ENCODE data around the gene GPR39.

Gene GPR39

DNA sequence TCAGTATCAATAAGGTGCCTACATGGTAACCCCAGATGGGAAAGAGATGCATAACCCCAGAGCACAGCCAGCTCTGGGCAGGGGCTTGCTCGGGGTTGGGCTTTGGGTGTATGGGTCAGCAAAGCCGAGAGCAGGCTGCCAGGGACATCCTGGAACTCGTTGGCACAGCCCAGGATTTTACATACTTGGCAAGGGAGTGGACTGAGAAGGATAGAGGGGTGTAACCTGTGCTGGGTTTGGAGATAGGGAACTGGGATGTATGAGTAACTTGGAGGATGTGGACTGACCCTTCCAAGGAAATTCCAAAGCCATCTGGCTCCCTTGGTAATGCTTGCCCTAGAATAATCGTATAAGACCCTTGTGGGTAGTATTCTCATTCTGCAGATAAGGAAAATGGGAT, 44.2 kb downstream of the GPR39 start:
- ATAC-seq: peak; percentile 18; the same call in 1 of the 3 replicates
- TF ChIP-seq, protein P1, sequence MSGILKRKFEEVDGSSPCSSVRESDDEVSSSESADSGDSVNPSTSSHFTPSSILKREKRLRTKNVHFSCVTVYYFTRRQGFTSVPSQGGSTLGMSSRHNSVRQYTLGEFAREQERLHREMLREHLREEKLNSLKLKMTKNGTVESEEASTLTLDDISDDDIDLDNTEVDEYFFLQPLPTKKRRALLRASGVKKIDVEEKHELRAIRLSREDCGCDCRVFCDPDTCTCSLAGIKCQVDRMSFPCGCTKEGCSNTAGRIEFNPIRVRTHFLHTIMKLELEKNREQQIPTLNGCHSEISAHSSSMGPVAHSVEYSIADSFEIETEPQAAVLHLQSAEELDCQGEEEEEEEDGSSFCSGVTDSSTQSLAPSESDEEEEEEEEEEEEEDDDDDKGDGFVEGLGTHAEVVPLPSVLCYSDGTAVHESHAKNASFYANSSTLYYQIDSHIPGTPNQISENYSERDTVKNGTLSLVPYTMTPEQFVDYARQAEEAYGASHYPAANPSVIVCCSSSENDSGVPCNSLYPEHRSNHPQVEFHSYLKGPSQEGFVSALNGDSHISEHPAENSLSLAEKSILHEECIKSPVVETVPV (CRISPR knock-in tag; IDR thresholded peaks at IDR 0.05): no peak
- TF ChIP-seq OSR1 (CRISPR knock-in tag; IDR thresholded peaks at IDR 0.05) (no peak), ZNF565 (CRISPR knock-in tag; conservative IDR thresholded peaks at IDR 0.05; ENCODE audit: low read depth) (no peak), TCF4 (CRISPR knock-in tag; IDR thresholded peaks at IDR 0.05; ENCODE audit: borderline replicate concordance) (no peak), ZNF8 (CRISPR knock-in tag; IDR thresholded peaks at IDR 0.05) (no peak), TOX (CRISPR knock-in tag; IDR thresholded peaks at IDR 0.05; ENCODE audit: borderline replicate concordance) (no peak), ARNTL (CRISPR knock-in tag; IDR thresholded peaks at IDR 0.05; ENCODE audit: borderline replicate concordance, low read depth) (no peak), GLIS3 (CRISPR knock-in tag; IDR thresholded peaks at IDR 0.05) (no peak), ZFP30 (CRISPR knock-in tag; IDR thresholded peaks at IDR 0.05) (no peak), ESRRG (CRISPR knock-in tag; IDR thresholded peaks at IDR 0.05) (no peak), CSDC2 (CRISPR knock-in tag; IDR thresholded peaks at IDR 0.05) (no peak), ZNF70 (CRISPR knock-in tag; IDR thresholded peaks at IDR 0.05) (no peak), ZFP3 (CRISPR knock-in tag; IDR thresholded peaks at IDR 0.05) (no peak), SNAI2 (CRISPR knock-in tag; IDR thresholded peaks at IDR 0.05) (no peak), ZC3H10 (CRISPR knock-in tag; IDR thresholded peaks at IDR 0.05) (no peak), BACH2 (CRISPR knock-in tag; IDR thresholded peaks at IDR 0.05; ENCODE audit: borderline replicate concordance) (no peak), PPARA (CRISPR knock-in tag; IDR thresholded peaks at IDR 0.05; ENCODE audit: borderline replicate concordance) (no peak)
- TF ChIP-seq, protein P2, sequence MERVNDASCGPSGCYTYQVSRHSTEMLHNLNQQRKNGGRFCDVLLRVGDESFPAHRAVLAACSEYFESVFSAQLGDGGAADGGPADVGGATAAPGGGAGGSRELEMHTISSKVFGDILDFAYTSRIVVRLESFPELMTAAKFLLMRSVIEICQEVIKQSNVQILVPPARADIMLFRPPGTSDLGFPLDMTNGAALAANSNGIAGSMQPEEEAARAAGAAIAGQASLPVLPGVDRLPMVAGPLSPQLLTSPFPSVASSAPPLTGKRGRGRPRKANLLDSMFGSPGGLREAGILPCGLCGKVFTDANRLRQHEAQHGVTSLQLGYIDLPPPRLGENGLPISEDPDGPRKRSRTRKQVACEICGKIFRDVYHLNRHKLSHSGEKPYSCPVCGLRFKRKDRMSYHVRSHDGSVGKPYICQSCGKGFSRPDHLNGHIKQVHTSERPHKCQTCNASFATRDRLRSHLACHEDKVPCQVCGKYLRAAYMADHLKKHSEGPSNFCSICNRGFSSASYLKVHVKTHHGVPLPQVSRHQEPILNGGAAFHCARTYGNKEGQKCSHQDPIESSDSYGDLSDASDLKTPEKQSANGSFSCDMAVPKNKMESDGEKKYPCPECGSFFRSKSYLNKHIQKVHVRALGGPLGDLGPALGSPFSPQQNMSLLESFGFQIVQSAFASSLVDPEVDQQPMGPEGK (CRISPR knock-in tag; IDR thresholded peaks at IDR 0.05; ENCODE audit: borderline replicate concordance): no peak
- TF ChIP-seq, protein P3, sequence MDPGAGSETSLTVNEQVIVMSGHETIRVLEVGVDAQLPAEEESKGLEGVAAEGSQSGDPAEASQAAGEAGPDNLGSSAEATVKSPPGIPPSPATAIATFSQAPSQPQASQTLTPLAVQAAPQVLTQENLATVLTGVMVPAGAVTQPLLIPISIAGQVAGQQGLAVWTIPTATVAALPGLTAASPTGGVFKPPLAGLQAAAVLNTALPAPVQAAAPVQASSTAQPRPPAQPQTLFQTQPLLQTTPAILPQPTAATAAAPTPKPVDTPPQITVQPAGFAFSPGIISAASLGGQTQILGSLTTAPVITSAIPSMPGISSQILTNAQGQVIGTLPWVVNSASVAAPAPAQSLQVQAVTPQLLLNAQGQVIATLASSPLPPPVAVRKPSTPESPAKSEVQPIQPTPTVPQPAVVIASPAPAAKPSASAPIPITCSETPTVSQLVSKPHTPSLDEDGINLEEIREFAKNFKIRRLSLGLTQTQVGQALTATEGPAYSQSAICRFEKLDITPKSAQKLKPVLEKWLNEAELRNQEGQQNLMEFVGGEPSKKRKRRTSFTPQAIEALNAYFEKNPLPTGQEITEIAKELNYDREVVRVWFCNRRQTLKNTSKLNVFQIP (CRISPR knock-in tag; IDR thresholded peaks at IDR 0.05; ENCODE audit: borderline replicate concordance, low read depth): no peak
- TF ChIP-seq, protein P4, sequence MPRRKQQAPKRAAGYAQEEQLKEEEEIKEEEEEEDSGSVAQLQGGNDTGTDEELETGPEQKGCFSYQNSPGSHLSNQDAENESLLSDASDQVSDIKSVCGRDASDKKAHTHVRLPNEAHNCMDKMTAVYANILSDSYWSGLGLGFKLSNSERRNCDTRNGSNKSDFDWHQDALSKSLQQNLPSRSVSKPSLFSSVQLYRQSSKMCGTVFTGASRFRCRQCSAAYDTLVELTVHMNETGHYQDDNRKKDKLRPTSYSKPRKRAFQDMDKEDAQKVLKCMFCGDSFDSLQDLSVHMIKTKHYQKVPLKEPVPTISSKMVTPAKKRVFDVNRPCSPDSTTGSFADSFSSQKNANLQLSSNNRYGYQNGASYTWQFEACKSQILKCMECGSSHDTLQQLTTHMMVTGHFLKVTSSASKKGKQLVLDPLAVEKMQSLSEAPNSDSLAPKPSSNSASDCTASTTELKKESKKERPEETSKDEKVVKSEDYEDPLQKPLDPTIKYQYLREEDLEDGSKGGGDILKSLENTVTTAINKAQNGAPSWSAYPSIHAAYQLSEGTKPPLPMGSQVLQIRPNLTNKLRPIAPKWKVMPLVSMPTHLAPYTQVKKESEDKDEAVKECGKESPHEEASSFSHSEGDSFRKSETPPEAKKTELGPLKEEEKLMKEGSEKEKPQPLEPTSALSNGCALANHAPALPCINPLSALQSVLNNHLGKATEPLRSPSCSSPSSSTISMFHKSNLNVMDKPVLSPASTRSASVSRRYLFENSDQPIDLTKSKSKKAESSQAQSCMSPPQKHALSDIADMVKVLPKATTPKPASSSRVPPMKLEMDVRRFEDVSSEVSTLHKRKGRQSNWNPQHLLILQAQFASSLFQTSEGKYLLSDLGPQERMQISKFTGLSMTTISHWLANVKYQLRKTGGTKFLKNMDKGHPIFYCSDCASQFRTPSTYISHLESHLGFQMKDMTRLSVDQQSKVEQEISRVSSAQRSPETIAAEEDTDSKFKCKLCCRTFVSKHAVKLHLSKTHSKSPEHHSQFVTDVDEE (CRISPR knock-in tag; IDR thresholded peaks at IDR 0.05): no peak

DNA sequence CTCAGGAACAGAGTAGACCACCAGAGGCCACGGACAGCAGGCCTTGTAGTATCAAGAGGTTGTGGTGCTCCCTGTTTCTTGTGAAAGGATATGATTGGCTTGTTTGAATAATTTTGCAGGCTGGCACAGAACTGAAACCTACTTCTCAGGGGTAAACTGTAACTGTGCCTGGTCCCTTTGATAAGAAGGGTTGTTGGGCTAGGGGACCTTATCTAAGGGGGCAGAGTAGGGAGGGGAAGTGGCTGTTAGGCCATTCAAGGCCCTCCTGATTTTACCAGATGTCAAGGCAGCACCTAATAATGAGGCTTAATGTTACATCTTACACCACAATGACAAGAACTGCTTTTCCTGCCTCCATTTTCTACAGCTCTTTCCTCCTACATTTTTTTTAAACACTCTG, 45.6 kb downstream of the GPR39 start:
- TF ChIP-seq, protein P2 (CRISPR knock-in tag; IDR thresholded peaks at IDR 0.05; ENCODE audit: borderline replicate concordance): no peak
- TF ChIP-seq GLIS3 (CRISPR knock-in tag; IDR thresholded peaks at IDR 0.05) (no peak), ISL1 (CRISPR knock-in tag; IDR thresholded peaks at IDR 0.05) (no peak), ZFP30 (CRISPR knock-in tag; IDR thresholded peaks at IDR 0.05) (no peak), OSR1 (CRISPR knock-in tag; IDR thresholded peaks at IDR 0.05) (no peak), ESRRG (CRISPR knock-in tag; IDR thresholded peaks at IDR 0.05) (no peak), BACH2 (CRISPR knock-in tag; IDR thresholded peaks at IDR 0.05; ENCODE audit: borderline replicate concordance) (no peak), ARNTL (CRISPR knock-in tag; IDR thresholded peaks at IDR 0.05; ENCODE audit: borderline replicate concordance, low read depth) (no peak), TOX (CRISPR knock-in tag; IDR thresholded peaks at IDR 0.05; ENCODE audit: borderline replicate concordance) (no peak), ZFP3 (CRISPR knock-in tag; IDR thresholded peaks at IDR 0.05) (no peak), PPARA (CRISPR knock-in tag; IDR thresholded peaks at IDR 0.05; ENCODE audit: borderline replicate concordance) (no peak), CSDC2 (CRISPR knock-in tag; IDR thresholded peaks at IDR 0.05) (no peak)
- TF ChIP-seq, protein P1 (CRISPR knock-in tag; IDR thresholded peaks at IDR 0.05): no peak
- TF ChIP-seq, protein P4 (CRISPR knock-in tag; IDR thresholded peaks at IDR 0.05): no peak
- no peak for ATAC-seq
